Measurements from ENCODE around the gene ARHGAP15. TPM values are rescaled to one million over a fixed set of nuclear protein-coding genes. Genes with fewer than 3 reads are reported as not detected.

ARHGAP15 gene
- polyA plus RNA-seq, 1 donor from 2014 or later: 0.30 TPM

- Histone ChIP-seq H3K27me3 (ENCODE audit: insufficient read depth, low read depth, low read length) (no peaks in the 10 kb centered on the region), H2AFZ (ENCODE audit: low read depth, low read length) (no peak overlapping the region), H4K20me1 (ENCODE audit: insufficient read depth) (no peaks in the 10 kb centered on the region), H3K9me3 (ENCODE audit: low read length) (no peaks in the 10 kb centered on the region), H3K27ac (ENCODE audit: low read length) (no peak overlapping the region), H3K9ac (ENCODE audit: low read length) (no peak overlapping the region), H3K4me2 (ENCODE audit: low read length) (no peak overlapping the region), H3K36me3 (ENCODE audit: insufficient read depth, low read length) (no peaks in the 10 kb centered on the region), H3K9me2 (ENCODE audit: insufficient read depth, low read length) (no peaks in the 10 kb centered on the region), H3K4me3 (ENCODE audit: low read length) (no peak overlapping the region), H3K79me2 (replicated peaks; ENCODE audit: insufficient read depth, low read length) (no peaks in the 10 kb centered on the region), H3F3A (ENCODE audit: insufficient read depth, low read length, poor library complexity, severe bottlenecking) (no peaks in the 10 kb centered on the region)
- TF ChIP-seq RAD21 (conservative IDR thresholded peaks at IDR 0.05) (no peak), TAF1 (IDR thresholded peaks at IDR 0.05; ENCODE audit: low read depth) (no peak), EP300 (conservative IDR thresholded peaks at IDR 0.05; ENCODE audit: poor library complexity, severe bottlenecking) (no peak), POLR2AphosphoS5 (IDR thresholded peaks at IDR 0.05) (no peak), SMC3 (conservative IDR thresholded peaks at IDR 0.05; ENCODE audit: poor library complexity) (no peak), EZH2 (IDR thresholded peaks at IDR 0.05; ENCODE audit: borderline replicate concordance, insufficient read depth, low read length, poor library complexity, severe bottlenecking) (no peak), MXI1 (conservative IDR thresholded peaks at IDR 0.05; ENCODE audit: poor library complexity, severe bottlenecking) (no peak)
- TF ChIP-seq, protein P1, sequence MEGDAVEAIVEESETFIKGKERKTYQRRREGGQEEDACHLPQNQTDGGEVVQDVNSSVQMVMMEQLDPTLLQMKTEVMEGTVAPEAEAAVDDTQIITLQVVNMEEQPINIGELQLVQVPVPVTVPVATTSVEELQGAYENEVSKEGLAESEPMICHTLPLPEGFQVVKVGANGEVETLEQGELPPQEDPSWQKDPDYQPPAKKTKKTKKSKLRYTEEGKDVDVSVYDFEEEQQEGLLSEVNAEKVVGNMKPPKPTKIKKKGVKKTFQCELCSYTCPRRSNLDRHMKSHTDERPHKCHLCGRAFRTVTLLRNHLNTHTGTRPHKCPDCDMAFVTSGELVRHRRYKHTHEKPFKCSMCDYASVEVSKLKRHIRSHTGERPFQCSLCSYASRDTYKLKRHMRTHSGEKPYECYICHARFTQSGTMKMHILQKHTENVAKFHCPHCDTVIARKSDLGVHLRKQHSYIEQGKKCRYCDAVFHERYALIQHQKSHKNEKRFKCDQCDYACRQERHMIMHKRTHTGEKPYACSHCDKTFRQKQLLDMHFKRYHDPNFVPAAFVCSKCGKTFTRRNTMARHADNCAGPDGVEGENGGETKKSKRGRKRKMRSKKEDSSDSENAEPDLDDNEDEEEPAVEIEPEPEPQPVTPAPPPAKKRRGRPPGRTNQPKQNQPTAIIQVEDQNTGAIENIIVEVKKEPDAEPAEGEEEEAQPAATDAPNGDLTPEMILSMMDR (IDR thresholded peaks at IDR 0.05; ENCODE audit: poor library complexity, severe bottlenecking): no peak
- TF ChIP-seq, protein P2, sequence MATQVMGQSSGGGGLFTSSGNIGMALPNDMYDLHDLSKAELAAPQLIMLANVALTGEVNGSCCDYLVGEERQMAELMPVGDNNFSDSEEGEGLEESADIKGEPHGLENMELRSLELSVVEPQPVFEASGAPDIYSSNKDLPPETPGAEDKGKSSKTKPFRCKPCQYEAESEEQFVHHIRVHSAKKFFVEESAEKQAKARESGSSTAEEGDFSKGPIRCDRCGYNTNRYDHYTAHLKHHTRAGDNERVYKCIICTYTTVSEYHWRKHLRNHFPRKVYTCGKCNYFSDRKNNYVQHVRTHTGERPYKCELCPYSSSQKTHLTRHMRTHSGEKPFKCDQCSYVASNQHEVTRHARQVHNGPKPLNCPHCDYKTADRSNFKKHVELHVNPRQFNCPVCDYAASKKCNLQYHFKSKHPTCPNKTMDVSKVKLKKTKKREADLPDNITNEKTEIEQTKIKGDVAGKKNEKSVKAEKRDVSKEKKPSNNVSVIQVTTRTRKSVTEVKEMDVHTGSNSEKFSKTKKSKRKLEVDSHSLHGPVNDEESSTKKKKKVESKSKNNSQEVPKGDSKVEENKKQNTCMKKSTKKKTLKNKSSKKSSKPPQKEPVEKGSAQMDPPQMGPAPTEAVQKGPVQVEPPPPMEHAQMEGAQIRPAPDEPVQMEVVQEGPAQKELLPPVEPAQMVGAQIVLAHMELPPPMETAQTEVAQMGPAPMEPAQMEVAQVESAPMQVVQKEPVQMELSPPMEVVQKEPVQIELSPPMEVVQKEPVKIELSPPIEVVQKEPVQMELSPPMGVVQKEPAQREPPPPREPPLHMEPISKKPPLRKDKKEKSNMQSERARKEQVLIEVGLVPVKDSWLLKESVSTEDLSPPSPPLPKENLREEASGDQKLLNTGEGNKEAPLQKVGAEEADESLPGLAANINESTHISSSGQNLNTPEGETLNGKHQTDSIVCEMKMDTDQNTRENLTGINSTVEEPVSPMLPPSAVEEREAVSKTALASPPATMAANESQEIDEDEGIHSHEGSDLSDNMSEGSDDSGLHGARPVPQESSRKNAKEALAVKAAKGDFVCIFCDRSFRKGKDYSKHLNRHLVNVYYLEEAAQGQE (IDR thresholded peaks at IDR 0.05; ENCODE audit: borderline replicate concordance): no peak
Observed at GRCh38 chr2:143357966-143358365, 228.7 kb downstream of the ARHGAP15 start.

GRCh38 chr2:143361346-143361745 is 232.1 kb downstream of the ARHGAP15 start:
- no peaks in the 10 kb centered on the region for H3K27me3 ChIP-seq (ENCODE audit: insufficient read depth, low read depth, low read length)
- TF ChIP-seq, protein P2 (IDR thresholded peaks at IDR 0.05; ENCODE audit: borderline replicate concordance): no peak
- TF ChIP-seq RAD21 (conservative IDR thresholded peaks at IDR 0.05) (no peak), SMC3 (conservative IDR thresholded peaks at IDR 0.05; ENCODE audit: poor library complexity) (no peak), EZH2 (IDR thresholded peaks at IDR 0.05; ENCODE audit: borderline replicate concordance, insufficient read depth, low read length, poor library complexity, severe bottlenecking) (no peak), MXI1 (conservative IDR thresholded peaks at IDR 0.05; ENCODE audit: poor library complexity, severe bottlenecking) (no peak), TAF1 (IDR thresholded peaks at IDR 0.05; ENCODE audit: low read depth) (no peak), POLR2AphosphoS5 (IDR thresholded peaks at IDR 0.05) (no peak), EP300 (conservative IDR thresholded peaks at IDR 0.05; ENCODE audit: poor library complexity, severe bottlenecking) (no peak)
- TF ChIP-seq, protein P1 (IDR thresholded peaks at IDR 0.05; ENCODE audit: poor library complexity, severe bottlenecking): no peak
- no peaks in the 10 kb centered on the region for H3K9me2 ChIP-seq (ENCODE audit: insufficient read depth, low read length)
- no peaks in the 10 kb centered on the region for H3K36me3 ChIP-seq (ENCODE audit: insufficient read depth, low read length)
- H3K79me2 ChIP-seq (replicated peaks; ENCODE audit: insufficient read depth, low read length): no peaks in the 10 kb centered on the region
- no peak overlapping the region for H3K27ac ChIP-seq (ENCODE audit: low read length)
- H3F3A ChIP-seq (ENCODE audit: insufficient read depth, low read length, poor library complexity, severe bottlenecking): no peaks in the 10 kb centered on the region
- H3K4me2 ChIP-seq (ENCODE audit: low read length): no peak overlapping the region
- no peak overlapping the region for H3K9ac ChIP-seq (ENCODE audit: low read length)
- no peaks in the 10 kb centered on the region for H4K20me1 ChIP-seq (ENCODE audit: insufficient read depth)
- H3K9me3 ChIP-seq (ENCODE audit: low read length): no peaks in the 10 kb centered on the region
- no peak overlapping the region for H2AFZ ChIP-seq (ENCODE audit: low read depth, low read length)
- no peak overlapping the region for H3K4me3 ChIP-seq (ENCODE audit: low read length)
